Loucy (cell line): ENCODE results near the gene ALPK1.

Experiments
- EZH2phosphoT487 ChIP-seq: fragments of 200-600 bp; IDR thresholded peaks from 2 replicates; pipeline ENCODE4 v1.6.1; 2018; ENCODE audit warnings: antibody characterized with exemption, mild to moderate bottlenecking, moderate library complexity, borderline replicate concordance
- TF ChIP-seq, protein P1 (sequence below): fragments of 200-600 bp; sonication (generic); conservative IDR thresholded peaks from 2 replicates; pipeline ENCODE4 v1.5.1; 2014; ENCODE audit warnings: mild to moderate bottlenecking, antibody characterized with exemption, low read length

- TF ChIP-seq, protein P1, sequence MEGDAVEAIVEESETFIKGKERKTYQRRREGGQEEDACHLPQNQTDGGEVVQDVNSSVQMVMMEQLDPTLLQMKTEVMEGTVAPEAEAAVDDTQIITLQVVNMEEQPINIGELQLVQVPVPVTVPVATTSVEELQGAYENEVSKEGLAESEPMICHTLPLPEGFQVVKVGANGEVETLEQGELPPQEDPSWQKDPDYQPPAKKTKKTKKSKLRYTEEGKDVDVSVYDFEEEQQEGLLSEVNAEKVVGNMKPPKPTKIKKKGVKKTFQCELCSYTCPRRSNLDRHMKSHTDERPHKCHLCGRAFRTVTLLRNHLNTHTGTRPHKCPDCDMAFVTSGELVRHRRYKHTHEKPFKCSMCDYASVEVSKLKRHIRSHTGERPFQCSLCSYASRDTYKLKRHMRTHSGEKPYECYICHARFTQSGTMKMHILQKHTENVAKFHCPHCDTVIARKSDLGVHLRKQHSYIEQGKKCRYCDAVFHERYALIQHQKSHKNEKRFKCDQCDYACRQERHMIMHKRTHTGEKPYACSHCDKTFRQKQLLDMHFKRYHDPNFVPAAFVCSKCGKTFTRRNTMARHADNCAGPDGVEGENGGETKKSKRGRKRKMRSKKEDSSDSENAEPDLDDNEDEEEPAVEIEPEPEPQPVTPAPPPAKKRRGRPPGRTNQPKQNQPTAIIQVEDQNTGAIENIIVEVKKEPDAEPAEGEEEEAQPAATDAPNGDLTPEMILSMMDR = no peak
- no peak for TF ChIP-seq EZH2phosphoT487
These were observed 15.6 kb downstream of the ALPK1 start for GRCh38 chr4:112312610-112313239.
